GM18858 (cell line): Measurements from ENCODE around the gene CRELD2.
"Not testable (repeated sequence)": the region's sequence is repeated elsewhere in the genome, so short reads cannot be mapped to it uniquely, and the experiment has no call there.

ENCODE experiments used
- ATAC-seq: cut with Tn5 transposase; IDR thresholded peaks from one replicate; pipeline ENCODE4 v1.9.1; 2021; ENCODE audit not compliant: unreplicated experiment

Gene CRELD2

DNA sequence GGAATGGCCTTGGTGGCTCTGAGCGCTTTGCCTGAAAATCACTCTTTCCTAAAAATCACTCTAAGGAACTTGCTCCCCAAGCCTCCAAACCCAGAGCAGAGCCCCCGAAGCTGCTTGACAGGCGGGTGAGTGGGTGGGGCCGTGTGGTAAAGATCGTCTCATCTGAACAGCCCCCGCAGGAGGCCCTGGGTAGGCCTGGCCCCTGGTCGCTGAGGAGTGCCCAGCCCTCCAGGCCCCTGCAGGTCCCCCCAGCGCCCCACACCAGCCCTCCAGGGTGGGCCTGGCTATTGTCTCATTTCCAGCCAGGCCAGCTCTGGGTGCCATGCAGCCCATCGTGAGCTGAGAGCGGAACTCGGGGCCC is 25.0 kb downstream of the CRELD2 start:
- ATAC-seq, result no peak

DNA sequence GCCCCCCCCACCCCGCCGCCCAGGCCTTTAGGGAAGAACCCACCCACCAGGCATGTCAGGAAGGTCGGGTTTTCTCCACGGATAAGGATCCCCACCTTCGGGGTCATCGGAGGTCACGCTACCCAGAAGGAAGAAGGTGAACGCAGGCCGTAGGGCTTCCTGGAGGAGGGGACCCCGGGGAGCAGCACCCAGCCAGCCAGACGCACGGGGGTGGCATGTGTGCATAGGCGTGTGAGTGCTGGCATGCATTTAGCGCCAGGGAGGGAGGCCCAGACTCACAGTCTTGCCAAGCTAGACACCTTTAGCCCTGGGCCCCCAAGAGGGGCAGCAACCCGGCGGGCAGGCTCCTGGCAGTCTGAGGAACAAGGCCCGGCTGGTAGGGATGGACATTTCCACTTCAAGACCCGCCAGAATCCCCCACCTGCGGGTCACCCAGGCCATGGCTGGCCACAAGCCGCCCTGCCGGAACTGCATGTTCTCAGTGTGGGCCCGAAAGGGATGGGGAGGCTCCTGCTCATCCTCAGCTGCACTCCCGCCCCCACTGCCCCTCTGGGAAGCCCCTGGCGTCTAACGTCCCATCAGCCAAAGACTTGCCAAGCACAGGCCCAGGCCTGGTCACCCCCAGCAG is 25.5 kb downstream of the CRELD2 start:
- ATAC-seq, result no peak

DNA sequence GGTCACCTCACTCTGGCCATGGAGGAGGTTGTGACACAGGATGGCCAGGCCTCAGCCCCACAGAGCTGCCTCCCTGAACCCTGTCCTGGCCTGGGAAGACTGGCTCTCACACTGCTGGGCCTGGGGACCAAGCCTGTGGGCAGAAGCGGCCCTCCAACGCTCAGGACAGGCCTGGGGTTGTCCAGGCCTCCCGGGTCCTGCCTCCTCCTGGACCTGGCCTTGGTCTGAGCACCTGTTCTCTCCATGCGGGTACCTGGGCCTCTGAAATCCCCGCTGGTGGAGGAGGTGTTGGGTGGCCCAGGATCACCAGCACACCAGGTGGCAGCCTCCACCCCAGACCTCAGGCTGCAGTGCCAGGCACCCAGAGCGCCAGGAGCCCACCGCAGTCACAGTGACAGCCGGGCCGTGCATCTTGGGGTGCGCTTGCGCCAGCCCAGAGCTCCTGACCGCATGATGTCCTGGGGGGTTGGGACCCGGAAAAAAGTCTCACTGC is 26.0 kb downstream of the CRELD2 start:
- no peak for ATAC-seq

DNA sequence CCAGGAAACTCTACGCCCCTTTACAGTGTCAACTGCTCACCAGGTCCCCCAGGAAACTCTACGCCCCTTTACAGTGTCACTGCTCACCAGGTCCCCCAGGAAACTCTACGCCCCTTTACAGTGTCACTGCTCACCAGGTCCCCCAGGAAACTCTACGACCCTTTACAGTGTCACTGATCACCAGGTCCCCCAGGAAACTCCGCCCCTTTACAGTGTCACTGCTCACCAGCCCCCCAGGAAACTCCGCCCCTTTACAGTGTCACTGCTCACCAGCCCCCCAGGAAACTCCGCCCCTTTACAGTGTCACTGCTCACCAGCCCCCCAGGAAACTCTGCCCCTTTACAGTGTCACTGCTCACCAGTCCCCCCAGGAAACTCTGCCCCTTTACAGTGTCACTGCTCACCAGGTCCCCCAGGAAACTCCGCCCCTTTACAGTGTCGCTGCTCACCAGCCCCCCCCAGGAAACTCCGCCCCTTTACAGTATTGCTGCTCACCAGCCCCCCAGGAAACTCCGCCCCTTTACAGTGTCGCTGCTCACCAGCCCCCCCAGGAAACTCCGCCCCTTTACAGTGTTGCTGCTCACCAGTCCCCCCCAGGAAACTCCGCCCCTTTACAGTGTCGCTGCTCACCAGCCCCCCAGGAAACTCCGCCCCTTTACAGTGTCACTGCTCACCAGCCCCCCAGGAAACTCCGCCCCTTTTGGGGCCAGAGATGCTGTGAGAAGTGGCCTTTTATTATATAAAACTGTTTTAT is 26.8 kb downstream of the CRELD2 start:
- ATAC-seq, result not testable (repeated sequence)

DNA sequence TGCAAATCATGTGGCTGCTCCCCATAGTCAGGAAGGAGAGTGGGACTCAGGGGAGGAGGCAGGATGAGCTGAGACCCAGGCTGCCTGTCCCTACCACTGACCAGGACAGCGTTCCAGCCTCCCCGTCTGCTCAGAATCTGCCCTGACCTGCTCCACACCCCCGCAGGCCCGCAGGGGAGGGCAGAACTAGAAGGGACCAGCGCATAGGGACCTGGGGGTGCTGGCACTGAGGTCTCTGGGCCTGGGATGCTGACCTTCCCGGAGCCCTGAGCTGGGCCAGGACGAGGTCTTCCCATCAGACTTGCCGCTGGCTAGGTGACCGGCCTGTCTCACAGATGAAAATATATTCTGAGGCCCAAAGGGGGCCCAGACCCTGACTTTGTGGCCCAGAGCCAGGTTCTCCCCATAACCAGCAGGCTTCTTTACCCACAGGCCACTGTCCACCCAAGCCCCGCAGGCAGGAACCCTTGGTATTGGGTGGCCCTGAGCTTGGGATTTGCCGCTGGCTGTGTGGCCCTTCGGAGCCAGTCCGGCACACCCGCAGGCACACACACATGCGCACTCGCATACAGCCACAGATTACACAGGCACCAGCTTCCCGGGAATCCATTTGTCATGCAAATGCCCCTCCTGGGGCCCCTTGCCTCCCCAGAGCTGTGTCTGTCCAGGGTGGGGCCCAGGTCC is 28.3 kb downstream of the CRELD2 start:
- no peak for ATAC-seq

DNA sequence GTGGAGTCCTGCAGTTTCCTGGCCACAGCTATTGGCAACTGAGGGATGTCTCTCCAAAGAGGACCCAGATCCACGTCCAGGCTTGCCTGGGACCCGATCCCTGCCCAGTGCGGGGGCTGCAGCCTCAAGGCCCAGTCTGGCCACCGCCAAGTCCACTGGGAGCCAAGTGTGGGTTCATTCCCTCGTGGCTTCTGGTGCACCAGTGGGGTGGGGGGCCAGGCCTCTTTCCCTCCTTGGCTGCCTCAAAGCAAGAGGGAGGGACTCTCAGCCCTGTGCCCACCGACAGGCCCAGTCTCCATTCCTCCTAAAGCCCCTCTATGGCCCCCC is 28.8 kb downstream of the CRELD2 start:
- no peak for ATAC-seq

DNA sequence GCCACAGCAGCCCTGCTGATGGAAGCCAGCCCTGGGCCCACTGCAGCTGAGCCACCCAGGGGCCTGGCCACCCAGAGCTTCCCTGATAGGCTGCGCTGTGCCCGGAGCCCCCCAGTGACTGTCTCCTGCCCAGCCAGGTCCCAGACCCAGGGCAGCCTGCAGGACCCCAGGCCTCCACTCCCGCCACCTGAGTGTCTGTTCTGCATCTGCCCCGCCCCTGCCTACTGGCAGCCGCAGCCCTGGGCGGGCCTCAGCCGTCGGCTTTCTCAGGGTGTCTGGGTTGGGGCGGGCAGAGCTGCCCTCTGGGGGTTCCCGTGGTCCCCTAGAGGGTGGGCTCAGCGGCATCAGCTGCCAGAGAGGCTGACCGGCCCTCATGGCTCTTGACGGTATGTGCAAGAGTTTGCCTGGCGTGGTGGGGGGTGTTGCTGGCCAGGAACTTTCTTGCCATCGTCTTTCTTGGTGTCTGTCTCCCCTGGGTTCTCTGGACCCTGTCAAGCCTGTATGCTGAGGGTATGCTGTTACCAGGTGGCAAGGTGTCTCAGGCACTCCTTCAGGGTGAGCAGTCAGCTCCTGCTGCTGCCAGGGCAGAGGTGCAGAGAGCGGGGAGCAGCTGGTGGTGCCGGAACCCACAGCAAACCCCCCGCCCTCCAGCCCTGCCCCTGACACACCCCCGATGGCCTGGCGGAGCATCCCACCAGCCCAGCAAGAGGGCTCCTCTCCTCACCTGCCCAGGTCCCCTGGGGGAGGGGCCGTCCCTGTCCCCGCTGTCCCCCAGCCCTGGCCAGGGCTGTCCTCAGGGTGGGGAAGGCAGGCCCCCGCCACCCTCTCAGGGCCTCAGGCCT is 29.9 kb downstream of the CRELD2 start:
- ATAC-seq, result no peak

DNA sequence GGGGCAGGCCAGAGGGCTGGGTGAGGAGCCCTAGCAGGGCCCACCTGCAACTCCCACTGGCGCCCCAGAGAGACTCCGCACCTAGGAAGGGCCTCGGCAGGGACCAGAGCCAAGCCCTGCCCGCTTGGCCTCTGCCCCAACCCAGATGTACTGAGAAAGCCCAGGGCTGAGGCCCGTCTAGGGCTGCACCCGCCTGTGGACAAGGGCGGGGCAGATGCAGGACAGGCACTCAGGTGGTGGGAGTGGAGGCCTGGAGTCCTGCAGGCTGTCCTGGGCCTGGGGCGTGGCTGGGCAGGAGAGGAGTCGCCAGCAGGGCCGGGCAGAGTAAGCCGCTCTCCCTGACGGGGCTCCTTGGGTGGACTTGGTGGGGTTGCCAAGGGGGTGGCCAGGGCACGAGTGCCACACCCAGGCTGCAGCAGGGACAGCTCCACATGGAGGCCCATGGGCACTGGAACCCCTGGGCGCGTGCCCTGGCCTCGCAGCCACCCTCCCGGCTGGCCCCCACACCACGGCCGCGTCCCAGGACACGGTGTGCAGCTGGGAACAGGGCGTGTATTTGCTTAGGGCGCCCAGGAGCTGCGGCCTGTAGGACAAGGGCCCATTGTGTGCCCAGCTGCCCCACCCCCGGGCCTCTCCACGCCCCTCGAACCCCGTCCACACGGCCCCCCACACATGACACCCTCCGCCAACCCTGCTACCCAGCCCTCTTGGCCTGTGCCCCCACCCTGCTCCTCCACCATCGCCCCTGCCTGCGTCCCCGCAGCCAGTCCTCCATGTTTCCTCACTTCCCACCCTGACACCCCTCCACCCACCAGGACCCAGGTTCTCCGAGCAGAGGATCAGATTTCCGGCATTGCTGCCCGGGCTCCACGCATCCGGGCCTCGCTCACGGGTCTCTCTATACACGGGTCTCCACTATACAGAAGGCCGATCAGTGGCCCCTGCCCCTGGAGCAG is 30.8 kb downstream of the CRELD2 start:
- no peak for ATAC-seq

DNA sequence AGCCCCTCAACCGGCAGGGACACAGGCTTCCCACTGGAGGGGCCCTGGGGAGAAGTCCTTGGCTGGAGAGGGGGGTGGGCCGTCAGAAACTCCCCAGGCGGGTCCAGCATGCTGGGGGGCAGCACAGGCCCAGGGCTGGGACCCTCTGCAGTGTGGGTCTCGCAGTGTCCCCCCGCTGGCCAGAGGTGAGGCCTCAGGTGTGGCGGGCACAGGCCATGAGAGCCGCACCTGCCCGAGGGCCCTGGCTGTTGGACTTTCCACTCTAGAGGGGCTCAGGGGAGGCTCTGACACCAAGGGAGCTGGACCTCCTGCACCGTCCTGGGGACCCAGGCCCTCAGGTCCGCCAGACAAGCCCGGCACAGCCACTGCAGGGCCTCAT is 31.5 kb downstream of the CRELD2 start:
- no peak for ATAC-seq

DNA sequence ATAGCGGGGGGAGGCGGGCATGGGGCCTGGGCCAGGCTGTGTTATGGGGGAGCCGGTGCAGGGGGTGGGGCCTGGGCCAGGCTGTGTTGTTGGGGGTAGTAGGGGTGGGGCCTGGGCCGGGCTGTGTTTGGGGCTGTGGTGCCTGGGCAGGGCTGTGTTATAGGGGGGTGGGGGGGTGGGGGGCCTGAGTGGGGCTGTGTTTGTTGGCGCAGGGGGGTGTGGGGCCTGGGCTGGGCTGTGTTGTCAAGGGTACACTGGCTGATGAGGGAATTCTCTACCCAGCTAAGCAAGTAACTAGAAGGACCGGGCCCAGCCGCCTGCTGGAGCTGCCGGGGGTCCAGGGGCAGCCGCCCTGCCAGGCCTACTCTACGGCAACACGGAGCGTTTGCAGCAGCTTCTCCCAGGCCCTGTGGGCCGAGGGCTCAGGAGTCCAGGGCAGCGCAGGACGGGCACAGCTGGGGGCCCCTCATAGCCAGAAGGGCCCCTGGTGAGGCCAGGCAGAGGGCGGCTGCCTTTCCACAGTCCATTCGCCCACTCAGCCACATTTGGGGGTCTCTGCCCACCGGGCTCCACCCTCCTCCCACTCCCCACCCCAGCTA is 32.1 kb downstream of the CRELD2 start:
- no peak for ATAC-seq

DNA sequence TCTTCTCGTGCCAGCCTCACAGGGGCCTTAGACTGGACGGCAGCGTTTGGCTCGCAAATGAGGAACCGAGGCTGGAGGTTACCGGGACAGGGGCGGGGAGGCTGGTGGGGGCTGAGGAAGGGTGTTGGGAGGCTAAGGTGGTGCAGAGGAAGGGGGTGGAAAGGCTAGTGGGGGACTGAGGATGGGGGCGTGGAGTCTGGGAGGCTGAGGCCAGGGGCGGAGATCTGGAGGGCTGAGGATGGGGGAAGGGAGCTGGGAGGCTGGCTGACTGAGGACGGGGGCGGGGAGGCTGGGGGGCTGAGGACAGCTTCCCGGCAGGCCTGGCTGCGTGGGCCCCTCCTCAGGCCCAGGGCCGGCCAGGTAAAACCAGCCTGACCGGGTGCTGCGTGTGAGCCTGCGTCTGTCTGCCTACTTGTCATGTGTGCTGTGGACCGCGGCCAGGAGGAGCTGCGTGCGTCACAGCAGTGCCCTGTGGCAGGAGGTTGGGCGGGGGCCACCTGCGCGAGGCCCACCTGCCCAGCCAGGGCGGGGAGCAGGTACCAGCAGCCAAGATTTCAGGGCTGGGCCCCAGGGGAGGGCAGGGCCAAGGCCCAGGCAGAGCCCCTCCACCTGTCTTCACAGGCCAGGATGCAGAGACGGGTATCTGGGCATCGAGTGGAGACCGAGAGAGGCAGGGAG is 32.7 kb downstream of the CRELD2 start:
- no peak for ATAC-seq

DNA sequence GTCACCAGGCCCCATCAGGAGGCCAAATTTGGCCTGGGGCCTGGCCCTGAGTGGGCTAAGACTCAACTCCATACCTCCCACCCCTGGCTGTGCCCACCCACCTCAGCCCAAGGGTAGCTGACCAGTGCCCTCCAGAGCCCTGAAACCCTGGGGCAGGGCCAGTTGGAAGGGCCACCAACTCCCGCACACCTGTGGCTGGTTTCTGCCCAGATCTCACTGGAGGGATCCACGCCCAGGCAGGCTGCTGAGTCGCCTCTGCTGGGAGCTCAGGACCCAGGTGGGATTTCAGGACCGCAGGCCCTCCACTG is 33.2 kb downstream of the CRELD2 start:
- no peak for ATAC-seq

DNA sequence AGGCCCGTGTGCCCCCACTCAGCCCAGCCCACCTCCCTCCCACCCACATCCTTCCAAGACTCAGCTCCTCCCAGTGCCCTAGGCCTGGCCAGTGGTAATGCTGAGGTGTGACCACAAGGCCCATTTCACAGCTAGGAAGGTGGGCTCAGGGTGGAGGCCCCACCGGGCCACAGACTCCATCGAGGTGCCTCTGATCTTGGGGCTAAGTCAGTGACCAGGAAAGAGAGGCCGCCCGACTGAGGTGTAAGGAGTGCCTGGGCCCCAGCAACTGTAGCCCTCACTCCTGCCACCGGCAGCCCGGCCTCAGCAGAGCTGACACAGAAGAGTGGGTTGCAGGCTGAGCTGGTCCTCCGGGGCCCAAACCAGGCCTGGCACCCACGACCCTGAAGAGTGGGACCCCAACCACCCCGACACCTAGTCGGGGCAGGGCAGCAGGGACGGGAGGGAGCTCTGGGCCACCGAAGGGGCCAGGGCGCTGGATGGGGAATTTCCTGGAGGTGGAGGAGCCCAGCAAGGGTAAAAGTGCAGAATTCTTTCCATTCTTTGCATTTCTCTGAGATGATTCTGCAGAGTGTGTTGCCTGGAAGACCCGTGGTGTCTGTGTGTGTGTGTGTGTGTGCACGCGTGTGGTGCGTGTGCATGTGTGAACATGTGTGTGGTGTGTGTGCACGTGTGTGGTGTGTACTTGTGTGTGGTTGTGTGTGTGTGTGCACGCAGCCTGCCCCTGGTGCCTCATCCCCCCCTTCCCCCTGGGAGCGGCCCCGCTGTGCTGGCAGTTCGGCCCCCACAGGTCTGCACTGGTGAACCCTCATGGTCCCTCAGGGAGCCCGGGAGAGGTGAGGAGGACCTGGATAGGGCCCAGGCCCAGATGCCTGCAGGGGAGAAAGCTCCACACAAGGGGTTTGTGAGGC is 33.8 kb downstream of the CRELD2 start:
- no peak for ATAC-seq

DNA sequence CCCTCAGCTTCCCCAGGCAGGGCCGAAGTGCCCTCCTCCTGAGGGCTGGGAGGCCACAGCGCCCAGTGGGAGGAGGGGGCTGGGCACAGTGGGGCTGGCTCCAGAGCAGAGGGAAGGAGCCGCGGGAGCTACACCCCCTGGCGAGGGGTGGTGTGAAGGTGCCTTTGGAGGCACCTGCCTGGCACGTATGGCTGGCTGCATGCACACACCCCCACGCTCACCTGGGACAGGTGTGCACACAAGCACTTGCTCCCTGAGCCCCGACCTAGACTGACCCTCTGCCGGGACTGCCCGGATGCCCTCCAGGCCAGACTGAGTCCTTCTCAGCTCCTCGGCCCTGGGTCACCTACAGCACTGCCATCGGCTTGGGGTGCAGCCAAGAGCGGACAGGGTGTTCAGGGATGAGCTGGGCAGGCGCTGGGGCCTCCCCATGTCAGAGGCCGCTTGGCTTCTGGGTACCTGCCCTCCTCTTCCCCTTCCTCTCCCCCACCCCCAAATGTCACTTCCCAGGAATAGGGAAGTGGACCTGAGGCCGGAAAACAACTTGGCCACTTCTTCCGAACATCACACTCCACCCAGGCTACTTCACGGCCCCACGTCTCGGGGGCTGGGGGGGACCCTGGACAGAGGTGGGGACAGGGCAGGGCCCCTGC is 34.7 kb downstream of the CRELD2 start:
- ATAC-seq, result no peak

DNA sequence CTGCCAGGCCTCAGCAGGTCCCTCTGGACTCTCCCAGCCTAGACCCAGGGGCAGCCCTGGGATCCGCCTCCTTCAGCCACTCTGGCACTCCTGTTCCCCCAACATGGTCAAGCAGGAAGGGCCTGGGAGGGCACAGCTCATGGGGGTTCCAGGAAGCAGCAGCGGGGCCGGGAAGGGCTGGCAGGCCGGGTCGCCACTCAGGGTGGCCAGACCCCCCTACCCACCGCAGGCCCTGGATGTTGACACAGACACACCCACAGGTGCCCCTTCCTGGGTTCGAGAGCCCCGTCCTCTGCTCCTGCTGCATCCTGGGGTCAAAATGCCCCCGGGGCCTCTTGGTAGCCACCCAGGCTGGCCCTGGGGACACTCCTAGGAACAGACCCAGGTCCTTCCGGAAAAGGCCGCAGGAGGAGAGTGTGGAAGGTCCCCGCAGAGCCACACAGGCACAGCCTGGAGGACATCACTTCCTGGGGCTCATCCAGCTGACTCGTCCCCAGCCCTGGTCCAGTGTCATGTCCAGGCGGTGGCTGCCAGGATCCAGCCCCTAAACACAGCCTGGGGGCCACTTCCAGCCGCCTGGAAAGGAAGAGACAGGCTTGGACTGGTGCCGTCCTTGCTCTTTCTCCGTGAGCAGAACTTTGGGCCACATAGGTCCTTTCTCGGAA is 35.4 kb downstream of the CRELD2 start:
- ATAC-seq, result no peak

DNA sequence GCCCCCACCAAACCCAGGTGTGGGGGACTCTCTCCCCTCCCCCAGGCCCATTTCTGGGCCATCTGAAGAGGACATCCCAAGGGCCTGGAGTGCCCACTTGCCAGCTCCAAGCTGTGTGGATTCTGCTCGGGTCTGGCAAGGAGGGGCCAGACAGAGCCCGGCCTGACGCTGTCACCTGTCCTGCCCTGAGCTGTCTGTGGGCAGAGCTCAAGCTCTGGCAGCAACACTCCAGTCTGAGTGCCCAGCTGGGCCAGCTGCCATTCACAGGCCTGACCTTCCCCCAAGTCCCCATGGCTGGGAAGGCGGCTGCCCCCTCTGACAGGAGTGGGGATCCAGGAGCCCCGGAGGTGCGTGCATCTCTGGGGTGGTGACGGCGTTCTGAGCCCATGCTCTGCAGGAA is 35.9 kb downstream of the CRELD2 start:
- ATAC-seq, result no peak

DNA sequence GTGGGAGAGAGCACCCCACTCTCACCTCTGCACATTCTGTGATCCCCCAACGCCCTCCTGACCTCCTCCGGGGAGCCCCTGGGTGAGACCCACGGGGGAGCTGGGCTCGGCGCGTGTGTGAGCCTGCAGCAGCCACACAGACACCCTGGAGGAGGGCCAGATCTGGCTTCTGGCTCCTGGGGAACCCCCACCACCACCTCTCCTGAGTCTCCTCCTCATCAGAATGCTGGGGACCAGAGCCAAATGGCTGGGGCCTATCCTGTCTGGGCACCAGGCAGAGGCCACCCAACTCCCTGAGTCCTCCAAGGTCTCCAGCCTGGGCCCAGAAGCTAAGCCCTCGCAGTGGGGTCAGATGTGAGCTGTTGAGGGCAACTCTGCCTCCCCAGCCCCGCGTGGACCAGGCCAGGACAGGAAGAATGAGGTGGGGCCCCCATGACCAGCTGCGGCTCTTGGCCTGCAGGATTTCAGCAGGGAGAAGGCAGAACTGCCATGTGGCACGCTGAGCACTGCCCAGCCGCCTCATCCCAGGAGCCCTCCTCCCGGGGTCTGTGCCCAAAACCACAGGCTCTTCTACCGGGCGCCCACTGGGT is 36.7 kb downstream of the CRELD2 start:
- ATAC-seq, result no peak
